H7 (cell line): ENCODE measurements around the gene CYP2A6. TPM values are rescaled to one million over a fixed set of nuclear protein-coding genes. Genes with fewer than 3 reads are reported as not detected.
A peak's percentile ranks its signal among the peaks of the same experiment; 100 is the strongest.
"Not testable (repeated sequence)": the region's sequence is repeated elsewhere in the genome, so short reads cannot be mapped to it uniquely, and the experiment has no call there.

Experiments
- DNase-seq: peaks from one replicate; pipeline ENCODE4 v3.0.0; 2012
- H3K27me3 ChIP-seq: 2 replicates; pipeline ENCODE4 v1.6.0; 2011; ENCODE audit warnings: mild to moderate bottlenecking, low read length; ENCODE audit not compliant: control insufficient read depth, insufficient read depth
- H3K36me3 ChIP-seq: replicated peaks from 2 replicates; pipeline ENCODE4 v1.5.1; 2011; ENCODE audit warnings: low read length; ENCODE audit not compliant: control insufficient read depth, insufficient read depth
- H3K4me3 ChIP-seq: 2 replicates; pipeline ENCODE4 v1.5.1; 2011; ENCODE audit warnings: low read depth, mild to moderate bottlenecking, control low read depth, low read length, moderate library complexity; ENCODE audit not compliant: insufficient read depth
- total RNA-seq: library from RNA; depleted of rRNA; stranded (reverse); fragments of >200 nt; shearing (Covaris generic); gene quantifications from 2 replicates; pipeline ENCODE4 v1.2.3, GENCODE V29; 2014

CYP2A6 gene
- total RNA-seq, 1 experiment from 2014 or later, result not detected

- Histone ChIP-seq H3K36me3 (no peaks in the 10 kb centered on the region), H3K27me3 (no peaks in the 10 kb centered on the region), H3K4me3 (no peak overlapping the region)
- no peak for DNase-seq
Measured at GRCh38 chr19:40867701-40868100, 17.5 kb upstream of the CYP2A6 start.

DNA sequence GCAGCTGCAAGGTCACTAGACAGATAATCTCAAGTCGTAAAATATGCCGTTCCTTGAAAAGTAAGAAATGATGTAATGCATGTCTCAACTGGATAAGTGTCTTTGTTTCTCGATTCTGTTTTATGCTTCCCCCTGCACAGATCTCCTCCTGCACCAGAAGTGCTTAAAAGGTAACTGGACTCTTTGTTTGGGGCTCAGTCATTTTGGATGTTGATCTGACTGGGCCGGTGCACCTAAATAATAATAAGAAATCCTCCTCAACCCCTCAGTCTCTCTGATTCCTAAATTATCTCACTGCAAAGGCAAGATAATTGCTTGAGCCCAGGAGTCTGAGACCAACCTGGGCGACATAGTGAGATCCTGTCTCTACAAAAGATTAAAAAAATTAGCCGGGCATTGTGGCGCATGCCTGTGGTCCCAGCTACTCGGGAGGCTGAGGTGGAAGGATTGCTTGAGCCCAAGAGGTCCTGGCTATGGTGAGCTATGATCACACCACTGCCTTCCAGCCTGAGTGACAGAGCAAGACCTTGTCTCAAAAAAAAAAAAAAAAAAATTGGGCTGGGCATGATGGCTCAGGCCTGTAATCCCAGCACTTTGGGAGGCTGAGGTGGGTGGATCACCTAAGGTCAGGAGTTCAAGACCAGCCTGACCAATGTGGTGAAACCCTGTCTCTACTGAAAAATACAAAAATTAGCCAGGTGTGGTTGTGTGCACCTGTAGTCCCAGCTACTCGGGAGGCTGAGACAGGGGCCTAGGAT is 14.7 kb upstream of the CYP2A6 start:
- not testable (repeated sequence) for H3K36me3 ChIP-seq, H3K4me3 ChIP-seq, H3K27me3 ChIP-seq, DNase-seq

DNA sequence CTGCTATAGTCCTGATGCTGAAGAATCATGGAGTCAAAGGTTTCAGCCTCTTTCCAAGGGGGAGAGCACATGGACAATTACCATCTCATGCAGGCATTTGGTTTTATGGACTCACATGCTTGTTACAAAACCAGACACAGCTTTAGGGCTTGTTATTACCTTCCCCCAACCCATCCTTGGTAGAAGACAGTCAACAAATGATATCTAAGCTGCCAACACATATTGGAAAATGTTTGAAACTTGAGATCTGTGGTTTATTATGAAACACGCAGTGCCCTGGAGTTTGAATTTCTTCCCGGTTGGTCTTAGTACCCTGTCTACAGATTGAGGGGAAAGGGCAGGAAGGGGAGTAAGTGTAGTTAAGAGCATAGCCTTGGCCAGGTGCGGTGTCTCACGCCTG is 12.5 kb upstream of the CYP2A6 start:
- Histone ChIP-seq H3K4me3 (no peak overlapping the region), H3K27me3 (no peaks in the 10 kb centered on the region), H3K36me3 (no peaks in the 10 kb centered on the region)
- no peak for DNase-seq

DNA sequence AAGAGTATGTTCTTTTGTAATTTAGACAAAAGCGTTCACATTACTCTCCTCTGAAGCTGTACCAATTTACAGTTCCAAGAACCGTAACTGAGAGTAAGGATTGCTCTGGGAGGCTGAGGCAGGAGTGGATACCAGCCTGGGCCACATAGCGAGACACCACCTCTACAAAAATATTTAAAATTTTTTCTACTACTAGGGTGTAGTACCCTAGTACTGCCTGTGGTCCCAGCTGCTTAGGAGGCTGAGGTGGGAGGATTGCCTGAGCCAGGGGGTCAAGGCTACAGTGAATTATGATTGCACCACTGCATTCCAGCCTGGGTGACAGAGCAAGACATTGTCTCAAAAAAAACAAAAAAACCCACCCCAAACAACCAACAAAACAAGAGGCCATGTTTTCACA is 12.1 kb upstream of the CYP2A6 start:
- no peak for DNase-seq
- Histone ChIP-seq H3K4me3 (no peak overlapping the region), H3K27me3 (no peaks in the 10 kb centered on the region), H3K36me3 (no peaks in the 10 kb centered on the region)

DNA sequence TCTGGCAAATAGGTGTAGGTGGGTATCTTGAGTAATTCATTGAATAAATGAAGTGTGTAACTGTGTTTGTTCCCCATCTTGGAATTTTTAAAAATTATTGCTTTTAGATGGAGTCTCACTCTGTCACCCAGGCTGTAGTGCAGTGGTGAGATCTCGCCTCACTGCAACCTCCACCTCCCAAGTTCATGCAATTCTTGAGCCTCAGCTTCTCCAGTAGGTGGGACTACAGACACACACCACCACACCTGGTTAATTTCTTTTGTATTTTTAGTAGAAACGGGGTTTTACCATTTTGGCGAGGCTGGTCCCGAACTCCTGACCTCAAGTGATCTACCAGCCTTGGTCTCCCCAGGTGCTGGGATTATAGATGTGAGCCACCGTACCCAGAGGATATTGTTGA is 7.9 kb upstream of the CYP2A6 start:
- no peaks in the 10 kb centered on the region for H3K36me3 ChIP-seq
- H3K27me3 ChIP-seq, result no peaks in the 10 kb centered on the region
- H3K4me3 ChIP-seq, result no peak overlapping the region
- no peak for DNase-seq

- DNase-seq, H3K4me3 ChIP-seq, H3K36me3 ChIP-seq: not testable (repeated sequence)
- peaks cover 22% of the 10 kb centered on the region for H3K27me3 ChIP-seq
Measured at GRCh38 chr19:40852467-40853152, 2.4 kb upstream of the CYP2A6 start.

- not testable (repeated sequence) for H3K36me3 ChIP-seq, DNase-seq, H3K4me3 ChIP-seq
- H3K27me3 ChIP-seq, result peaks cover 22% of the 10 kb centered on the region
Measured at GRCh38 chr19:40846722-40847121, 3.5 kb downstream of the CYP2A6 start.

DNA sequence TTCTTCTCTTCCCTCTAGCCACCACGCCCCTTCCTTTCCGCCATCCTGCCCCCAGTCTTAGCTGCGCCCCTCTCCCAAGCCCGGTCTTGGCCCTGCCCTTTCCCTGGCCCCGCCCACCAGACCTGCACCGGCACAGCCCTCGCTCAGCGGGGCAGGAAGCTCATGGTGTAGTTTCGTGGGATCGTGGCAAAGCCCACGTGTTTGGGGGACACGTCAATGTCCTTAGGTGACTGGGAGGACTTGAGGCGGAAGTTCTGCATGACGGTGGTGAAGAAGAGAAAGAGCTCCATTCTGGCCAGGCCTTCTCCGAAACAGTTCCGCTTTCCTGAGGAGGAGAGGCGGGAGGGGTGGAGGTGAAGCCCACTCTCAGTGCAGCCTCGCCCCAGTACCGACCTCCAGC is 6.6 kb downstream of the CYP2A6 start:
- DNase-seq, result peak; percentile 64
- not testable (repeated sequence) for H3K27me3 ChIP-seq, H3K36me3 ChIP-seq
- peak overlapping the region; percentile 8; the same call in 1 of the 2 replicates for H3K4me3 ChIP-seq

DNA sequence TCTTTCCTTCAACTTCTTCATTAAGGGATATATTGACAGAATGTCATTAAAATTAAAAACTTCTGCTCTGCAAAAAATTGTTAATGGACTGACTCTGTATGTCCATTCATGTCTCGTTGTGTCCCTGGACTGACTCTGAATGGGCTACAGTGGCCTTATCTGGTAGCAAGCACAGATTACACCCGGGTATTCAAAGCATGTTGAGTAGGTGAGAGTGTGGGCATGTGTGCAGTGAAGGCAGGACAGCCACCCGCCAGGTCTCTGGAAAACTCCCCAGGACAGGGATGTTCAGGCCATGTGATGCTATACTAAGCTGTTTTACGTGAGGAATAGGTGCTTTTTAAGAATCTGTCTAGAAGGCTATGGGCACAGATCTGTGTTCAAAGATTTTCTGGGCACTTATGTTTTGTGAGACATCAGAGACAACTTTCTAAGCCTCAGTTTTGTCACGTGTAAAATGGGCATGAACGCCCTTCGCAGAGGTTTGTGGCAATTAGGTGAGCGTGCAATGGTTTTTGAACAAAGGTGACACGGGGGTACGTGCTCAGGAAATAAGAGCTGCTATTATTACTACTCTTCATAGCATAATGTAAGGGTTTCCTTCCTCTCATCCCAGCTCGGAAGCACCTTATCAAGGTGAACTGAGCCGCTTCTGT is 7.1 kb downstream of the CYP2A6 start:
- not testable (repeated sequence) for DNase-seq, H3K36me3 ChIP-seq, H3K27me3 ChIP-seq, H3K4me3 ChIP-seq

DNA sequence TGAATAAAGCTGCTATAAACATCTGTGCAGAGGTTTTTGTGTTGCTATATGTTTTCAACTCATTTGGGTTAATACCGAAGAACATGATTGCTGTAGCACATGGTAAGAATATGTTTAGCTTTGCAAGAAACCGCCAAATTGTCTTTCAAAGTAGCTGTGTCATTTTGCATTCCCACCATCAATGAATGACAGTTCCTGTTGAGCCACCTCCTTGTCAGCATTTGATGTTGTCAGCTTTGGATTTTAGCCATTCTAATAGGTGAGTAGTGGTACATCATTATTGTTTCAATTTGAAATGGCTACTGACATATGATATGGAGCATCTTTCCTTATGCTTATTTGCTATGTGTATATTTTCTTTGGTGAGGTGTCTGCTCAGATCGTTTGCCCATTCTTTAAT is 8.2 kb downstream of the CYP2A6 start:
- not testable (repeated sequence) for DNase-seq, H3K27me3 ChIP-seq, H3K36me3 ChIP-seq, H3K4me3 ChIP-seq

GRCh38 chr19:40838477-40838876 is 11.8 kb downstream of the CYP2A6 start:
- not testable (repeated sequence) for DNase-seq, H3K27me3 ChIP-seq, H3K4me3 ChIP-seq, H3K36me3 ChIP-seq

- Histone ChIP-seq H3K27me3 (no peaks in the 10 kb centered on the region), H3K36me3 (no peaks in the 10 kb centered on the region), H3K4me3 (no peak overlapping the region)
- no peak for DNase-seq
Measured at GRCh38 chr19:40836754-40837429, 13.4 kb downstream of the CYP2A6 start.

DNA sequence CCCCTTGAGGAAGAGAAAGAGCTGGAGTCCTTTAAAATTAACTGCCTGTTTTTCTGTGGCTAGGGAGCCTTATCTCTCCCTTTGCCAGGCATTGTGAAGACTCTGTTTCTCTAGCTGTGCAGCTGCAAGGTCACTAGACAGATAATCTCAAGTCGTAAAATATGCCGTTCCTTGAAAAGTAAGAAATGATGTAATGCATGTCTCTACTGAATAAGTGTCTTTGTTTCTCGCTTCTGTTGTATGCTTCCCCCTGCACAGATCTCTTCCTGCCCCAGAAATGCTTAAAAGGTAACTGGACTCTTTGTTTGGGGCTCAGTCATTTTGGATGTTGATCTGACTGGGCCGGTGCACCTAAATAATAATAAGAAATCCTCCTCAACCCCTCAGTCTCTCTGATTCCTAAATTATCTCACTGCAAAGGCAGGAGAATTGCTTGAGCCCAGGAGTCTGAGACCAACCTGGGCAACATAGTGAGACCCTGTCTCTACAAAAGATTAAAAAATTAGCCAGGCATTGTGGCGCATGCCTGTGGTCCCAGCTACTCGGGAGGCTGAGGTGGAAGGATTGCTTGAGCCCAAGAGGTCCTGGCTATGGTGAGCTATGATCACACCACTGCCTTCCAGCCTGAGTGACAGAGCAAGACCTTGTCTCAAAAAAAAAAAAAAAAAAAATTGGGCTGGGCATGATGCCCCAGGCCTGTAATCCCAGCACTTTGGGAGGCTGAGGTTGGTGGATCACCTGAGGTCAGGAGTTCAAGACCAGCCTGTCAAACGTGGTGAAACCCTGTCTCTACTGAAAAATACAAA is 16.3 kb downstream of the CYP2A6 start:
- not testable (repeated sequence) for H3K4me3 ChIP-seq, DNase-seq, H3K36me3 ChIP-seq, H3K27me3 ChIP-seq

DNA sequence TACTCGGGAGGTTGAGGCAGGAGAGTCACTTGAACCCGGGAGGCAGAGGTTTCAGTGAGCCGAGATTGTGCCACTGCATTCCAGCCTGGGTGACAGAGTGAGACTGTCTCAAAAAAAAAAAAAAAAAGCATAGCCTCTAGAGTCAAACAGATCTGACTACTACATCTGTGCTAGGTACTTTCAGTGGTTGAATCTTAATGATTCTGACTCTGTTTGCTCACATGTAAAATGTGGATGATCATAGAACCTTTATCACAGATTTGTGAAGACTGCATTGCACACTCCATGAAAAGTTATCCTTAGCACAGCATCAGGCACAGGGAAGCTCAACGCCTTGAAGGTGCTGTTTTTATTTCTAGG is 17.8 kb downstream of the CYP2A6 start:
- DNase-seq, H3K4me3 ChIP-seq, H3K36me3 ChIP-seq, H3K27me3 ChIP-seq: not testable (repeated sequence)
